ENCODE measurements around the gene ATG4C.
"Not testable (repeated sequence)": the region's sequence is repeated elsewhere in the genome, so short reads cannot be mapped to it uniquely, and the experiment has no call there.

The ATG4C gene

GRCh38 chr1:62774006-62774405 is 9.9 kb upstream of the ATG4C start:
- no peak overlapping the region for H3K4me3 ChIP-seq (replicated peaks; ENCODE audit: low read depth, low read length)
- TF ChIP-seq, protein P1, sequence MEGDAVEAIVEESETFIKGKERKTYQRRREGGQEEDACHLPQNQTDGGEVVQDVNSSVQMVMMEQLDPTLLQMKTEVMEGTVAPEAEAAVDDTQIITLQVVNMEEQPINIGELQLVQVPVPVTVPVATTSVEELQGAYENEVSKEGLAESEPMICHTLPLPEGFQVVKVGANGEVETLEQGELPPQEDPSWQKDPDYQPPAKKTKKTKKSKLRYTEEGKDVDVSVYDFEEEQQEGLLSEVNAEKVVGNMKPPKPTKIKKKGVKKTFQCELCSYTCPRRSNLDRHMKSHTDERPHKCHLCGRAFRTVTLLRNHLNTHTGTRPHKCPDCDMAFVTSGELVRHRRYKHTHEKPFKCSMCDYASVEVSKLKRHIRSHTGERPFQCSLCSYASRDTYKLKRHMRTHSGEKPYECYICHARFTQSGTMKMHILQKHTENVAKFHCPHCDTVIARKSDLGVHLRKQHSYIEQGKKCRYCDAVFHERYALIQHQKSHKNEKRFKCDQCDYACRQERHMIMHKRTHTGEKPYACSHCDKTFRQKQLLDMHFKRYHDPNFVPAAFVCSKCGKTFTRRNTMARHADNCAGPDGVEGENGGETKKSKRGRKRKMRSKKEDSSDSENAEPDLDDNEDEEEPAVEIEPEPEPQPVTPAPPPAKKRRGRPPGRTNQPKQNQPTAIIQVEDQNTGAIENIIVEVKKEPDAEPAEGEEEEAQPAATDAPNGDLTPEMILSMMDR (IDR thresholded peaks at IDR 0.05; ENCODE audit: low read length, missing control alignments): no peak
- DNase-seq (ENCODE audit: low read depth): no peak

GRCh38 chr1:62774971-62775595 is 8.8 kb upstream of the ATG4C start:
- TF ChIP-seq, protein P1 (IDR thresholded peaks at IDR 0.05; ENCODE audit: low read length, missing control alignments): no peak
- H3K4me3 ChIP-seq (replicated peaks; ENCODE audit: low read depth, low read length): no peak overlapping the region
- DNase-seq (ENCODE audit: low read depth): no peak

DNA sequence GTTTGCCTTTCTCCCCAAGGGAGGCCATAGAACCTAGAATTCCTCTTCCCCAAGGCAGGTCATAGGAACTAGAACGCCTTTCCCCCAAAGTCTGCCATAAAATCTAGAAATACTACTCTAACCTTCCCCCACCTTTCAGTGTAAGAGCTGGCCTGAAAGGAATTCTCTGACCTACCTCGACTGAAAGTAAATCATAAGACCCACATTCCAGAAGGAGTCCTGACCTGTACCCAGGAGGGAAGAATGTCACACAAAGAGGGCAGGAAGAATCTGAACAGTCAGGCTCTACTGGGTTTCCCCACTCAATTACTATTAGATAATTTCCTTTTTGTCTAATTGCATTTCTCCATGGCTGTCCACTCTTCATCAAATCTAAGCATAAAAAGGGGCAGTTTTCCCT is 5.7 kb upstream of the ATG4C start:
- TF ChIP-seq, protein P1 (IDR thresholded peaks at IDR 0.05; ENCODE audit: low read length, missing control alignments): no peak
- DNase-seq (ENCODE audit: low read depth): no peak
- no peak overlapping the region for H3K4me3 ChIP-seq (replicated peaks; ENCODE audit: low read depth, low read length)

DNA sequence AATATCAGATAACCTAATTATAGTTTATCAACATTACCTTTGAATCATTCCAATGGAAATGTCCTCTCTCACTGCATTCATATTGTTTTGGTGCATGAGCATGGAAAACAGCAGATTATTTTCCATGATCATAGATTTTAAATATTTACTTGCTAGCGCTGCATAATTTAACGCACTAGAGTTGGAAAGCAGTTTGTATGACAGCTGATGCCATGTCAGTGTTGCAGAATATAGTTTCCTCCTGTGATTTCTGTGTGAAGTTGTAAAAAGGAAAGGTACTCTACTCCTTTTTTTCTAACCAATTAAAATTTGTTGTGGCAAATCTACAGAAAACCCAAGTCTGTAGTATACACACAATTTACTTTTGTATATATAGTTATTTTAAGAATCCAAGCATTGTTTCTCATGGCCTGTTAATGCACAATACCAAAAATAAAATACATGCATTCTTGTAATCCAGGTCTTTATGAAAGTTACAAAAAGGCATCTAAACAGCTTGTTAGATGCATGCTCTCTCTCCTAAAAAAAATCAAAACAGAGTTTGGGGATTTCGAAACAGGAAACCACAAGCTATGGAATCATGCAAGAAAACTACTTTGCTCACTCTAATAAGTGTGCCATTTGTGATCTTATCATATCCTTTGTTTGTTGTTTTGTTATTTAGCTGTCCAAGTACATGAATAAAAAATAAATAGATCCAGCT is 1.9 kb upstream of the ATG4C start:
- peak; percentile 85 for DNase-seq (ENCODE audit: low read depth)
- TF ChIP-seq, protein P1 (IDR thresholded peaks at IDR 0.05; ENCODE audit: low read length, missing control alignments): no peak
- H3K4me3 ChIP-seq (replicated peaks; ENCODE audit: low read depth, low read length): no peak overlapping the region

- not testable (repeated sequence) for H3K4me3 ChIP-seq (replicated peaks; ENCODE audit: low read depth, low read length); DNase-seq (ENCODE audit: low read depth)
Measured at GRCh38 chr1:62782544-62783212, 1.3 kb upstream of the ATG4C start.

DNA sequence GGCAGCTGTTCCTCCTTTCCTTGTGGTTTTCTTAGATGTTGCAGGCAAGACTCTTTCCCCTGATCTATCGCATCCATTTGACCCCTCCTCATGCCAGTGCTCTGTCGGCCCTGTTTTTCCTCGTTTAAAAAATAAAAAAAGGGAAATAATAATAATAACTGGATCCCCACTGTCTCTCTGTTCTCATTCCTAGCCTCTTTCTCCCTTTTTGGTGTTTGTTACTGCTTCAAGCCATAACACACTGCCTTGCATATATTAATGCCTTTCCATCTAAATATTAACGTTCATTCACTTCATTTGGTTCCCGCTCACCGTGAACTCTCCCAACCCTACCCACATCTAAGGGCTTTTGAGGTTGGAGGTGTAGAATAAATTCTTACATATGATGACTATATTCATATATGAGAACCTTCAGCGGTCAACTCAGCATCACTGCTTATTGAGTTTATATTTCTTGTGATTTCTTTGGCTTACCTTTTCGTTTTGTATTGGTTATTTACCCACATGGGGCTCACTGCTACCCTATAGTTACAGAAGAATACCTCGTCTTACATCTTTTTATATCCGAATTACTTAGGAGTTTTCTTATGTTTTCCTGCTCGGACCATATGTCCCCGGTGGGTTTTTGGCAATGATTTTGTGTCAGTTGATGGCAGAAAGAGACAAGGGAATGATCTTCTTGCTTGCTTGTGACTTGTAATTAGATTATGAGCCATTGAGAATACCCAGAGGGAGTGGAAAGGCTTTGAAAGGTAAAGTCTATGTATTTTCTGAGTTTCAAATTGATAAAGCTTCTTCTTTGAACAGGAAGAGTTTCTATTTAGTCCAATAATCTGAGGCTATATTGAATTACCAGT is 805 bp downstream of the ATG4C start:
- TF ChIP-seq, protein P1 (IDR thresholded peaks at IDR 0.05; ENCODE audit: low read length, missing control alignments): no peak
- peak; percentile 25 for DNase-seq (ENCODE audit: low read depth)
- peak overlapping the region; percentile 94 for H3K4me3 ChIP-seq (replicated peaks; ENCODE audit: low read depth, low read length)

GRCh38 chr1:62790716-62791115 is 6.8 kb downstream of the ATG4C start:
- TF ChIP-seq, protein P1 (IDR thresholded peaks at IDR 0.05; ENCODE audit: low read length, missing control alignments): no peak
- H3K4me3 ChIP-seq (replicated peaks; ENCODE audit: low read depth, low read length): no peak overlapping the region
- no peak for DNase-seq (ENCODE audit: low read depth)
